Neural cell (in vitro differentiated cells): ENCODE data around the gene FANCL.

Source experiments
- EZH2 ChIP-seq: fragments of 200-600, 300-800 bp; shearing (Covaris generic), sonication (generic); IDR thresholded peaks from 2 replicates; pipeline ENCODE4 v1.6.1; 2014; ENCODE audit warnings: antibody characterized with exemption, low read length, borderline replicate concordance, mild to moderate bottlenecking; ENCODE audit not compliant: insufficient read depth, poor library complexity, severe bottlenecking
- MXI1 ChIP-seq: fragments of 450-650 bp; conservative IDR thresholded peaks from 2 replicates; pipeline ENCODE4 v1.6.1; 2014; ENCODE audit warnings: antibody characterized with exemption, mild to moderate bottlenecking; ENCODE audit not compliant: poor library complexity, severe bottlenecking
- POLR2AphosphoS5 ChIP-seq: IDR thresholded peaks from 2 replicates; pipeline ENCODE4 v1.6.1; 2012
- RAD21 ChIP-seq: fragments of 450-650 bp; conservative IDR thresholded peaks from 2 replicates; pipeline ENCODE4 v1.6.1; 2014; ENCODE audit warnings: antibody characterized with exemption, mild to moderate bottlenecking, moderate library complexity
- TAF1 ChIP-seq: IDR thresholded peaks from 2 replicates; pipeline ENCODE4 v1.6.1; 2012; ENCODE audit warnings: low read depth
- TF ChIP-seq, protein P1 (sequence below): fragments of 450-650 bp; IDR thresholded peaks from 2 replicates; pipeline ENCODE4 v1.5.1; 2014; ENCODE audit warnings: antibody characterized with exemption, mild to moderate bottlenecking, moderate library complexity; ENCODE audit not compliant: poor library complexity, severe bottlenecking
- TF ChIP-seq, protein P2 (sequence below): IDR thresholded peaks from 2 replicates; pipeline ENCODE4 v1.6.1; 2012; ENCODE audit warnings: borderline replicate concordance

DNA sequence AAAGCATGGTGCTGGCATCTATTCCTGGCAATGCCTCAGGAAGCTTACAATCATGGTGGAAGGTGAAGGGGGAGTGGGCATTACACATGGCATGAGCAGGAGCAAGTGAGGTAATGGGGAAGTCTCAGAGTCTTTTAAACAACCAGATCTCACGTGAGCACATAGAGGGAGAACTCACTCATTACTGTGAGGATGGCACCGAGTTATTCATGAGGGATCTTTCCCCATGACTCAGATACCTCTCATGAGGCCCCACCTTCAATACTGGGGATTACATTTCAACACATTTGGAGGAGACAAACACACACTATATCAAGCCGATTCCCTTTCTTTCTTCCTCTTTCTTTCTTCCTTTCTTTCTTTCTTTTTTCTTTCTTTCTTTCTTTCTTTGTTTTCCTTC lies 47.9 kb upstream of the FANCL start:
- TF ChIP-seq, protein P1, sequence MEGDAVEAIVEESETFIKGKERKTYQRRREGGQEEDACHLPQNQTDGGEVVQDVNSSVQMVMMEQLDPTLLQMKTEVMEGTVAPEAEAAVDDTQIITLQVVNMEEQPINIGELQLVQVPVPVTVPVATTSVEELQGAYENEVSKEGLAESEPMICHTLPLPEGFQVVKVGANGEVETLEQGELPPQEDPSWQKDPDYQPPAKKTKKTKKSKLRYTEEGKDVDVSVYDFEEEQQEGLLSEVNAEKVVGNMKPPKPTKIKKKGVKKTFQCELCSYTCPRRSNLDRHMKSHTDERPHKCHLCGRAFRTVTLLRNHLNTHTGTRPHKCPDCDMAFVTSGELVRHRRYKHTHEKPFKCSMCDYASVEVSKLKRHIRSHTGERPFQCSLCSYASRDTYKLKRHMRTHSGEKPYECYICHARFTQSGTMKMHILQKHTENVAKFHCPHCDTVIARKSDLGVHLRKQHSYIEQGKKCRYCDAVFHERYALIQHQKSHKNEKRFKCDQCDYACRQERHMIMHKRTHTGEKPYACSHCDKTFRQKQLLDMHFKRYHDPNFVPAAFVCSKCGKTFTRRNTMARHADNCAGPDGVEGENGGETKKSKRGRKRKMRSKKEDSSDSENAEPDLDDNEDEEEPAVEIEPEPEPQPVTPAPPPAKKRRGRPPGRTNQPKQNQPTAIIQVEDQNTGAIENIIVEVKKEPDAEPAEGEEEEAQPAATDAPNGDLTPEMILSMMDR, result no peak
- TF ChIP-seq, protein P2, sequence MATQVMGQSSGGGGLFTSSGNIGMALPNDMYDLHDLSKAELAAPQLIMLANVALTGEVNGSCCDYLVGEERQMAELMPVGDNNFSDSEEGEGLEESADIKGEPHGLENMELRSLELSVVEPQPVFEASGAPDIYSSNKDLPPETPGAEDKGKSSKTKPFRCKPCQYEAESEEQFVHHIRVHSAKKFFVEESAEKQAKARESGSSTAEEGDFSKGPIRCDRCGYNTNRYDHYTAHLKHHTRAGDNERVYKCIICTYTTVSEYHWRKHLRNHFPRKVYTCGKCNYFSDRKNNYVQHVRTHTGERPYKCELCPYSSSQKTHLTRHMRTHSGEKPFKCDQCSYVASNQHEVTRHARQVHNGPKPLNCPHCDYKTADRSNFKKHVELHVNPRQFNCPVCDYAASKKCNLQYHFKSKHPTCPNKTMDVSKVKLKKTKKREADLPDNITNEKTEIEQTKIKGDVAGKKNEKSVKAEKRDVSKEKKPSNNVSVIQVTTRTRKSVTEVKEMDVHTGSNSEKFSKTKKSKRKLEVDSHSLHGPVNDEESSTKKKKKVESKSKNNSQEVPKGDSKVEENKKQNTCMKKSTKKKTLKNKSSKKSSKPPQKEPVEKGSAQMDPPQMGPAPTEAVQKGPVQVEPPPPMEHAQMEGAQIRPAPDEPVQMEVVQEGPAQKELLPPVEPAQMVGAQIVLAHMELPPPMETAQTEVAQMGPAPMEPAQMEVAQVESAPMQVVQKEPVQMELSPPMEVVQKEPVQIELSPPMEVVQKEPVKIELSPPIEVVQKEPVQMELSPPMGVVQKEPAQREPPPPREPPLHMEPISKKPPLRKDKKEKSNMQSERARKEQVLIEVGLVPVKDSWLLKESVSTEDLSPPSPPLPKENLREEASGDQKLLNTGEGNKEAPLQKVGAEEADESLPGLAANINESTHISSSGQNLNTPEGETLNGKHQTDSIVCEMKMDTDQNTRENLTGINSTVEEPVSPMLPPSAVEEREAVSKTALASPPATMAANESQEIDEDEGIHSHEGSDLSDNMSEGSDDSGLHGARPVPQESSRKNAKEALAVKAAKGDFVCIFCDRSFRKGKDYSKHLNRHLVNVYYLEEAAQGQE, result no peak
- TF ChIP-seq MXI1, result no peak
- no peak for TF ChIP-seq POLR2AphosphoS5
- TF ChIP-seq EZH2, result no peak
- no peak for TF ChIP-seq RAD21
- TF ChIP-seq TAF1, result no peak
